ENCODE results near the gene OR52W1. TPM values are rescaled to one million over a fixed set of nuclear protein-coding genes. Genes with fewer than 3 reads are reported as not detected.
A peak's percentile ranks its signal among the peaks of the same experiment; 100 is the strongest.

Gene OR52W1
- total and polyA plus RNA-seq, 4 donors = not detected

GRCh38 chr11:6225896-6226295 is 26.9 kb downstream of the OR52W1 start:
- intact Hi-C loops (cut with DNase I) = no loop called here
- no peak overlapping the region for H3K27ac ChIP-seq (ENCODE audit: low read depth in 1 of 2, low read length in 2 of 2)

GRCh38 chr11:6228520-6228919 is 29.5 kb downstream of the OR52W1 start:
- Histone ChIP-seq H3K36me3 (ENCODE audit: control insufficient read depth in 1 of 2, insufficient read depth in 2 of 2, low read length in 1 of 2) (peaks cover 5% of the 10 kb centered on the region in 2 donors), H3K9me3 (ENCODE audit: control insufficient read depth, low read length) (no peaks in the 10 kb centered on the region), H3K4me3 (ENCODE audit: low read length in 2 of 2) (no peak overlapping the region), H3K4me1 (ENCODE audit: control insufficient read depth in 1 of 2, insufficient read depth in 2 of 2, low read length in 2 of 2) (no peaks in the 10 kb centered on the region), H3K27ac (ENCODE audit: low read depth in 1 of 2, low read length in 2 of 2) (no peak overlapping the region), H3K27me3 (ENCODE audit: control insufficient read depth in 1 of 2, insufficient read depth in 2 of 2, low read length in 1 of 2) (no peaks in the 10 kb centered on the region)
- ATAC-seq (ENCODE audit: low FRiP score) (no peak), DNase-seq (no peak)
- intact Hi-C loops (cut with DNase I) = no loop called here
- WGBS, 2 donors = 52 to 69% methylated on average over 3 of the region's 3 CpGs

More at GRCh38 chr11:6225896-6226295, 26.9 kb downstream of the OR52W1 start:
- H3K9me3 ChIP-seq (ENCODE audit: control insufficient read depth, low read length) = no peaks in the 10 kb centered on the region
- peaks cover 8 to 12% of the 10 kb centered on the region in 2 donors for H3K36me3 ChIP-seq (ENCODE audit: control insufficient read depth in 1 of 2, insufficient read depth in 2 of 2, low read length in 1 of 2)
- H3K4me3 ChIP-seq (ENCODE audit: low read length in 2 of 2) = no peak overlapping the region
- DNase-seq = no peak
- no peaks in the 10 kb centered on the region for H3K4me1 ChIP-seq (ENCODE audit: control insufficient read depth in 1 of 2, insufficient read depth in 2 of 2, low read length in 2 of 2)
- WGBS, 2 donors = 76 to 82% methylated on average over 2 of the region's 2 CpGs
- ATAC-seq (ENCODE audit: low FRiP score) = no peak
- H3K27me3 ChIP-seq (ENCODE audit: control insufficient read depth in 1 of 2, insufficient read depth in 2 of 2, low read length in 1 of 2) = no peaks in the 10 kb centered on the region

- intact Hi-C loops (cut with DNase I) = no loop called here
- no peak for ATAC-seq (ENCODE audit: low FRiP score)
- Histone ChIP-seq H3K4me1 (ENCODE audit: control insufficient read depth in 1 of 2, insufficient read depth in 2 of 2, low read length in 2 of 2) (no peaks in the 10 kb centered on the region), H3K27me3 (ENCODE audit: control insufficient read depth in 1 of 2, insufficient read depth in 2 of 2, low read length in 1 of 2) (no peaks in the 10 kb centered on the region), H3K9me3 (ENCODE audit: control insufficient read depth, low read length) (no peaks in the 10 kb centered on the region), H3K27ac (ENCODE audit: low read depth in 1 of 2, low read length in 2 of 2) (no peak overlapping the region), H3K36me3 (ENCODE audit: control insufficient read depth in 1 of 2, insufficient read depth in 2 of 2, low read length in 1 of 2) (peaks cover 0 to 5% of the 10 kb centered on the region in 2 donors), H3K4me3 (ENCODE audit: low read length in 2 of 2) (no peak overlapping the region)
- no peak for DNase-seq
- WGBS, 2 donors = 76 to 77% methylated on average over 2 of the region's 2 CpGs
These were observed 30.9 kb downstream of the OR52W1 start for GRCh38 chr11:6229911-6230310.

- intact Hi-C loops (cut with DNase I) = no loop called here
- no peaks in the 10 kb centered on the region for H3K4me1 ChIP-seq (ENCODE audit: control insufficient read depth in 1 of 2, insufficient read depth in 2 of 2, low read length in 2 of 2)
- H3K27me3 ChIP-seq (ENCODE audit: control insufficient read depth in 1 of 2, insufficient read depth in 2 of 2, low read length in 1 of 2) = no peaks in the 10 kb centered on the region
- ATAC-seq (ENCODE audit: low FRiP score) (no peak), DNase-seq (no peak)
- no peak overlapping the region for H3K27ac ChIP-seq (ENCODE audit: low read depth in 1 of 2, low read length in 2 of 2)
- no peak overlapping the region for H3K4me3 ChIP-seq (ENCODE audit: low read length in 2 of 2)
- no peaks in the 10 kb centered on the region for H3K9me3 ChIP-seq (ENCODE audit: control insufficient read depth, low read length)
- peaks cover 0 to 5% of the 10 kb centered on the region in 2 donors for H3K36me3 ChIP-seq (ENCODE audit: control insufficient read depth in 1 of 2, insufficient read depth in 2 of 2, low read length in 1 of 2)
These were observed 33.9 kb downstream of the OR52W1 start for GRCh38 chr11:6232899-6233298.

GRCh38 chr11:6233984-6234386 is 35.0 kb downstream of the OR52W1 start:
- intact Hi-C loops (cut with DNase I) = no loop called here
- Histone ChIP-seq H3K27me3 (ENCODE audit: control insufficient read depth in 1 of 2, insufficient read depth in 2 of 2, low read length in 1 of 2) (no peaks in the 10 kb centered on the region), H3K4me3 (ENCODE audit: low read length in 2 of 2) (peak overlapping the region; percentile 55 to 80), H3K9me3 (ENCODE audit: control insufficient read depth, low read length) (no peaks in the 10 kb centered on the region), H3K4me1 (ENCODE audit: control insufficient read depth in 1 of 2, insufficient read depth in 2 of 2, low read length in 2 of 2) (no peaks in the 10 kb centered on the region), H3K27ac (ENCODE audit: low read depth in 1 of 2, low read length in 2 of 2) (peak overlapping the region in 1 of 2 donors; percentile 50), H3K36me3 (ENCODE audit: control insufficient read depth in 1 of 2, insufficient read depth in 2 of 2, low read length in 1 of 2) (peaks cover 0 to 5% of the 10 kb centered on the region in 2 donors)
- ATAC-seq (ENCODE audit: low FRiP score) (no peak), DNase-seq (peak in 1 of 2 donors; percentile 72)
- 0 to 1% methylated on average over 10 of the region's 10 CpGs for WGBS, 2 donors

GRCh38 chr11:6234387-6235107 is 35.5 kb downstream of the OR52W1 start, which contains the start of gene FHIP1B:
TSS of gene FHIP1B (minus strand) at chr11:6234636. CDS start at chr11:6224516, 10,120 bp downstream.
- peak; percentile 99 for ATAC-seq (ENCODE audit: low FRiP score)
- no peaks in the 10 kb centered on the region for H3K27me3 ChIP-seq (ENCODE audit: control insufficient read depth in 1 of 2, insufficient read depth in 2 of 2, low read length in 1 of 2)
- peak within 1 kb of the TSS; percentile 77 to 80 for H3K4me3 ChIP-seq (ENCODE audit: low read length in 2 of 2)
- DNase-seq = peak; percentile 100
- H3K27ac ChIP-seq (ENCODE audit: low read depth in 1 of 2, low read length in 2 of 2) = peak within 1 kb of the TSS in 1 of 2 donors; percentile 97
- intact Hi-C loops (cut with DNase I) = loop anchor here in 1 of 2 donors (1.0 kb wide), 1 partner anchor 84 kb away; no protein-coding TSS in a partner anchor
- 0 to 1% methylated on average over 62 of the region's 62 CpGs for WGBS, 2 donors
- no peaks in the 10 kb centered on the region for H3K4me1 ChIP-seq (ENCODE audit: control insufficient read depth in 1 of 2, insufficient read depth in 2 of 2, low read length in 2 of 2)
- no peaks in the 10 kb centered on the region for H3K9me3 ChIP-seq (ENCODE audit: control insufficient read depth, low read length)
- peaks cover 0 to 5% of the 10 kb centered on the region in 2 donors for H3K36me3 ChIP-seq (ENCODE audit: control insufficient read depth in 1 of 2, insufficient read depth in 2 of 2, low read length in 1 of 2)

- DNase-seq (no peak), ATAC-seq (ENCODE audit: low FRiP score) (no peak)
- intact Hi-C loops (cut with DNase I) = no loop called here
- 86 to 88% methylated on average over 4 of the region's 4 CpGs for WGBS, 2 donors
- no peaks in the 10 kb centered on the region for H3K9me3 ChIP-seq (ENCODE audit: control insufficient read depth, low read length)
- no peaks in the 10 kb centered on the region for H3K27me3 ChIP-seq (ENCODE audit: control insufficient read depth in 1 of 2, insufficient read depth in 2 of 2, low read length in 1 of 2)
- no peaks in the 10 kb centered on the region for H3K36me3 ChIP-seq (ENCODE audit: control insufficient read depth in 1 of 2, insufficient read depth in 2 of 2, low read length in 1 of 2)
- H3K4me3 ChIP-seq (ENCODE audit: low read length in 2 of 2) = no peak overlapping the region
- no peaks in the 10 kb centered on the region for H3K4me1 ChIP-seq (ENCODE audit: control insufficient read depth in 1 of 2, insufficient read depth in 2 of 2, low read length in 2 of 2)
- no peak overlapping the region for H3K27ac ChIP-seq (ENCODE audit: low read depth in 1 of 2, low read length in 2 of 2)
These were observed 38.2 kb downstream of the OR52W1 start for GRCh38 chr11:6237266-6237665.

- Histone ChIP-seq H3K4me1 (ENCODE audit: control insufficient read depth in 1 of 2, insufficient read depth in 2 of 2, low read length in 2 of 2) (no peaks in the 10 kb centered on the region), H3K4me3 (ENCODE audit: low read length in 2 of 2) (no peak overlapping the region), H3K27ac (ENCODE audit: low read depth in 1 of 2, low read length in 2 of 2) (no peak overlapping the region), H3K36me3 (ENCODE audit: control insufficient read depth in 1 of 2, insufficient read depth in 2 of 2, low read length in 1 of 2) (no peaks in the 10 kb centered on the region), H3K27me3 (ENCODE audit: control insufficient read depth in 1 of 2, insufficient read depth in 2 of 2, low read length in 1 of 2) (no peaks in the 10 kb centered on the region), H3K9me3 (ENCODE audit: control insufficient read depth, low read length) (no peaks in the 10 kb centered on the region)
- WGBS, 2 donors = 85 to 90% methylated on average over 5 of the region's 5 CpGs
- ATAC-seq (ENCODE audit: low FRiP score) (no peak), DNase-seq (no peak)
- intact Hi-C loops (cut with DNase I) = no loop called here
These were observed 38.8 kb downstream of the OR52W1 start for GRCh38 chr11:6237761-6238302.

GRCh38 chr11:6238902-6239301 is 39.9 kb downstream of the OR52W1 start, which contains the start of gene CNGA4:
TSS of gene CNGA4 (plus strand) at chr11:6239089. CDS start at chr11:6239207, 118 bp downstream.
- 91 to 100% methylated on average over 1 of the region's 1 CpG for WGBS, 2 donors
- H3K36me3 ChIP-seq (ENCODE audit: control insufficient read depth in 1 of 2, insufficient read depth in 2 of 2, low read length in 1 of 2) = no peaks in the 10 kb centered on the region
- no peak within 1 kb of the TSS for H3K4me3 ChIP-seq (ENCODE audit: low read length in 2 of 2)
- H3K4me1 ChIP-seq (ENCODE audit: control insufficient read depth in 1 of 2, insufficient read depth in 2 of 2, low read length in 2 of 2) = no peaks in the 10 kb centered on the region
- H3K9me3 ChIP-seq (ENCODE audit: control insufficient read depth, low read length) = no peaks in the 10 kb centered on the region
- intact Hi-C loops (cut with DNase I) = no loop called here
- no peak for DNase-seq
- no peaks in the 10 kb centered on the region for H3K27me3 ChIP-seq (ENCODE audit: control insufficient read depth in 1 of 2, insufficient read depth in 2 of 2, low read length in 1 of 2)
- no peak for ATAC-seq (ENCODE audit: low FRiP score)
- H3K27ac ChIP-seq (ENCODE audit: low read depth in 1 of 2, low read length in 2 of 2) = no peak within 1 kb of the TSS

All from aorta (tissue), 5 donors.